Adrenal gland (tissue), 5 donors: ENCODE measurements around the gene SERGEF.

Experiments
- CTCF ChIP-seq, 6 experiments: fragments of 450-650 bp in 4 of 6; fragments of 200-600 bp in 2 of 6; sonication (generic) in 1 of 6; IDR thresholded peaks; 1 replicate in 5 of 6; 2 replicates in 1 of 6; pipeline versions ENCODE4 v1.5.1 to v1.8.0; 2016 to 2021; ENCODE audit warnings: antibody characterized with exemption in 6 of 6, mild to moderate bottlenecking in 2 of 6, moderate library complexity in 1 of 6
- POLR2A ChIP-seq, 2 donors: fragments of 450-650 bp; IDR thresholded peaks; one replicate each; pipeline ENCODE4 v1.6.1; 2017; ENCODE audit warnings: antibody characterized with exemption in 2 of 2, mild to moderate bottlenecking in 2 of 2, moderate library complexity in 1 of 2
- donor health status: DM: no; HTN: no; CAD: no.

DNA sequence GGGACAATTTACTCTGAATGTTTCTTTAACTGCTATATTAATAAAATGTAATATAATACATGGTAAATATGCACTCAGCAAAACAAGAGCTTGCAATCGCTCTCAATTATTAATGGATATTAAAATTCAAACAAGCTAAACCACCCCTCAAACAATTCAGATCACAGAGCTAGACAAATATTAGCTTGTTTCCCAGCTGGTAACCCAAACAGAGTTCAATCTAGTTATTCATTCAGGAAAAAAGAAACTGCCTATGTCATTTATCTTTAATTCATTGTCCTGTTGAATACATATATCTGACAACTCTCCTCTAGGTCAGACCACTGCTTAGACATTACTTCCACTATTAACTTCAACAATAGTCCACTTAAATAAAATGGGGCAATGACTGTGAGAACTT is 78.7 kb downstream of the SERGEF start:
- TF ChIP-seq CTCF (IDR thresholded peaks at IDR 0.05) (no peak), POLR2A (IDR thresholded peaks at IDR 0.05) (no peak)
